Endodermal cell (in vitro differentiated cells): ENCODE results near the gene ABCC1. TPM values are rescaled to one million over a fixed set of nuclear protein-coding genes. Genes with fewer than 3 reads are reported as not detected.
A peak's percentile ranks its signal among the peaks of the same experiment; 100 is the strongest.

Experiments
- DNase-seq: peaks from one replicate; pipeline ENCODE4 v3.0.0-alpha.2; 2017
- H3K27ac ChIP-seq: 2 replicates; pipeline ENCODE4 v1.5.1; 2013; ENCODE audit warnings: mild to moderate bottlenecking, low read depth, low read length, moderate library complexity
- H3K27me3 ChIP-seq: 2 replicates; pipeline ENCODE4 v1.6.1; 2013; ENCODE audit warnings: mild to moderate bottlenecking, low read length, moderate library complexity; ENCODE audit not compliant: insufficient read depth, control insufficient read depth, poor library complexity, severe bottlenecking
- H3K36me3 ChIP-seq: 2 replicates; pipeline ENCODE4 v1.7.0; 2013; ENCODE audit warnings: mild to moderate bottlenecking, low read length, moderate library complexity; ENCODE audit not compliant: control insufficient read depth, insufficient read depth
- H3K4me1 ChIP-seq: one replicate; pipeline ENCODE4 v1.7.0; 2013; ENCODE audit warnings: low read length; ENCODE audit not compliant: control insufficient read depth, insufficient read depth
- H3K4me3 ChIP-seq: 2 replicates; pipeline ENCODE4 v1.5.1; 2013; ENCODE audit warnings: mild to moderate bottlenecking, low read length, moderate library complexity
- H3K9ac ChIP-seq: 2 replicates; pipeline ENCODE4 v1.6.1; 2013; ENCODE audit warnings: mild to moderate bottlenecking, low read length, moderate library complexity; ENCODE audit not compliant: poor library complexity, severe bottlenecking; ENCODE audit errors: extremely low read depth
- H3K9me3 ChIP-seq: 2 replicates; pipeline ENCODE4 v1.6.1; 2013; ENCODE audit warnings: mild to moderate bottlenecking, low read length, moderate library complexity; ENCODE audit not compliant: control insufficient read depth
- H3K27ac Mint-ChIP-seq: 2 replicates; pipeline ENCODE4 v1.8.0; 2020; ENCODE audit warnings: mixed read lengths
- H3K27me3 Mint-ChIP-seq: 2 replicates; pipeline ENCODE4 v1.8.0; 2021; ENCODE audit warnings: mild to moderate bottlenecking, mixed read lengths; ENCODE audit not compliant: insufficient read depth
- H3K36me3 Mint-ChIP-seq: 2 replicates; pipeline ENCODE4 v1.8.0; 2020; ENCODE audit warnings: low read depth, mixed read lengths
- H3K4me1 Mint-ChIP-seq: 2 replicates; pipeline ENCODE4 v1.8.0; 2020; ENCODE audit warnings: mixed read lengths
- H3K4me3 Mint-ChIP-seq: 2 replicates; pipeline ENCODE4 v1.8.0; 2020; ENCODE audit warnings: mild to moderate bottlenecking, moderate library complexity, mixed read lengths
- H3K9me3 Mint-ChIP-seq: 2 replicates; pipeline ENCODE4 v1.8.0; 2020; ENCODE audit warnings: mild to moderate bottlenecking, mixed read lengths
- WGBS, 2 experiments: methylation state at CpG; one replicate each; pipeline versions ENCODE4 v1.1.5 to v1.1.7; 2013; ENCODE audit warnings: missing lambda C conversion rate in 2 of 2, mixed read lengths in 1 of 2; ENCODE audit not compliant: insufficient coverage in 1 of 2, insufficient read length in 1 of 2; 5-methylcytosine and 5-hydroxymethylcytosine counted together
- total RNA-seq, 2 donors: library from RNA; stranded (reverse); fragmentation: NEBNext Ultra II Directional in 1 of 2; extraction: Animal tissue kit (Norgen Biotek cat#: 25700) in 1 of 2; gene quantifications; 2 replicates in 1 of 2; 3 replicates in 1 of 2; pipeline ENCODE4 v1.2.1, GENCODE V29; 2021
- TF ChIP-seq, protein P1 (sequence below): fragments of 200-600 bp; sonication (generic); conservative IDR thresholded peaks from 2 replicates; pipeline ENCODE4 v1.5.0; 2021; ENCODE audit warnings: antibody characterized with exemption, mild to moderate bottlenecking

The ABCC1 gene
- total RNA-seq, 2 donors from 2014 or later = 47.1 to 51.2 TPM

GRCh38 chr16:15985144-15985543 lies 35.7 kb downstream of the ABCC1 start:
- H3K9me3 ChIP-seq = peaks cover 24% of the 10 kb centered on the region
- no peak overlapping the region for H3K4me3 ChIP-seq
- Mint-ChIP-seq H3K4me3 (no peak overlapping the region), H3K27ac (no peak overlapping the region), H3K4me1 (peaks cover 15% of the 10 kb centered on the region), H3K36me3 (peaks cover 45% of the 10 kb centered on the region), H3K9me3 (peaks cover 39% of the 10 kb centered on the region), H3K27me3 (no peaks in the 10 kb centered on the region)
- no peaks in the 10 kb centered on the region for H3K4me1 ChIP-seq
- no peak overlapping the region for H3K9ac ChIP-seq
- WGBS, 2 experiments = 91 to 94% methylated on average over 4 of the region's 4 CpGs
- TF ChIP-seq, protein P1, sequence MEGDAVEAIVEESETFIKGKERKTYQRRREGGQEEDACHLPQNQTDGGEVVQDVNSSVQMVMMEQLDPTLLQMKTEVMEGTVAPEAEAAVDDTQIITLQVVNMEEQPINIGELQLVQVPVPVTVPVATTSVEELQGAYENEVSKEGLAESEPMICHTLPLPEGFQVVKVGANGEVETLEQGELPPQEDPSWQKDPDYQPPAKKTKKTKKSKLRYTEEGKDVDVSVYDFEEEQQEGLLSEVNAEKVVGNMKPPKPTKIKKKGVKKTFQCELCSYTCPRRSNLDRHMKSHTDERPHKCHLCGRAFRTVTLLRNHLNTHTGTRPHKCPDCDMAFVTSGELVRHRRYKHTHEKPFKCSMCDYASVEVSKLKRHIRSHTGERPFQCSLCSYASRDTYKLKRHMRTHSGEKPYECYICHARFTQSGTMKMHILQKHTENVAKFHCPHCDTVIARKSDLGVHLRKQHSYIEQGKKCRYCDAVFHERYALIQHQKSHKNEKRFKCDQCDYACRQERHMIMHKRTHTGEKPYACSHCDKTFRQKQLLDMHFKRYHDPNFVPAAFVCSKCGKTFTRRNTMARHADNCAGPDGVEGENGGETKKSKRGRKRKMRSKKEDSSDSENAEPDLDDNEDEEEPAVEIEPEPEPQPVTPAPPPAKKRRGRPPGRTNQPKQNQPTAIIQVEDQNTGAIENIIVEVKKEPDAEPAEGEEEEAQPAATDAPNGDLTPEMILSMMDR = no peak
- DNase-seq = no peak
- no peak overlapping the region for H3K27ac ChIP-seq
- no peaks in the 10 kb centered on the region for H3K27me3 ChIP-seq
- H3K36me3 ChIP-seq = no peaks in the 10 kb centered on the region

GRCh38 chr16:15986261-15986660 lies 36.8 kb downstream of the ABCC1 start:
- Mint-ChIP-seq H3K36me3 (peaks cover 34% of the 10 kb centered on the region), H3K27me3 (no peaks in the 10 kb centered on the region), H3K4me1 (peaks cover 15% of the 10 kb centered on the region), H3K4me3 (no peak overlapping the region), H3K27ac (no peak overlapping the region), H3K9me3 (peaks cover 28% of the 10 kb centered on the region)
- Histone ChIP-seq H3K4me3 (no peak overlapping the region), H3K9me3 (peaks cover 13% of the 10 kb centered on the region), H3K9ac (no peak overlapping the region), H3K36me3 (no peaks in the 10 kb centered on the region), H3K27ac (no peak overlapping the region), H3K27me3 (no peaks in the 10 kb centered on the region), H3K4me1 (no peaks in the 10 kb centered on the region)
- no peak for DNase-seq
- TF ChIP-seq, protein P1 = no peak
- 88 to 92% methylated on average over 7 to 9 of the region's 9 CpGs for WGBS, 2 experiments

DNA sequence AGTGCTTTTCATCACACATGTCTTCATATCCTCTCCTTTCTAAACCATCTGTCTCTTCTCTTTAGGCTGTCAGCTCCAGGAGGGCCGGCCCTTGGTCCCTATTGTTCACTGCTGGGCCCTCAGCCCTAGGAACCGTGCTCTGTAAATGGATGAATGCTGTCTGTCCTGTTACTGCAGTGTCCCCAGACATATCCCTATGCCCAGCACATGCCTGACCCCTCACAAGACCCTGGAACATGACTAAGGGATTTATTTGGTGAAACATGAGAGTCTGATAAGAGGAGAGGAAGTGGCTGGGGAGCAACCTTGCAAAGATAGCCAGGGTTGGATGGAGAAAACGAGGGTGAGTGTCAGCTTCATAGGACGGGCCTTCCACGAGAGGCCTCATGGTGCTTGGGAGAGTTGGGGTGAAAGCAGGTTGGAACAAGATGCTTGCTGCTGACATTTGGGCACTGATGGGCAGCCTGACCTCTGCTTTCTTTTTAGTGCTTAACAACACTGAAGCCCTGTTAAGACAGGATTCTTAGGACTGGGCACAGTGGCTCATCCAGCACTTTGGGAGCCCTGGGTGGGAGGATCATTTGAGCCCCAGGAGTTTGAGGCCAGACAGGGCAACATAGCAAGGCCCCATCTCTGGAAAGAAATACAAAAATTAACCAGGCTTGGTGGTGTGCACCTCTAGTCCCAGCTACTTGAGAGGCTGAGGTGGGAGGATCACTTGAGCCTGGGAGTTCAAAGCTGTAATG lies 39.0 kb downstream of the ABCC1 start:
- H3K36me3 ChIP-seq = peaks cover 5% of the 10 kb centered on the region
- H3K4me3 Mint-ChIP-seq = no peak overlapping the region
- H3K27ac ChIP-seq = peak overlapping the region; percentile 66
- peaks cover 20% of the 10 kb centered on the region for H3K36me3 Mint-ChIP-seq
- H3K9me3 Mint-ChIP-seq = peaks cover 8% of the 10 kb centered on the region
- 71 to 75% methylated on average over 4 to 5 of the region's 5 CpGs for WGBS, 2 experiments
- no peaks in the 10 kb centered on the region for H3K27me3 Mint-ChIP-seq
- H3K27ac Mint-ChIP-seq = peak overlapping the region; percentile 18
- H3K9ac ChIP-seq = no peak overlapping the region
- H3K9me3 ChIP-seq = no peaks in the 10 kb centered on the region
- H3K4me3 ChIP-seq = no peak overlapping the region
- TF ChIP-seq, protein P1 = no peak
- H3K27me3 ChIP-seq = no peaks in the 10 kb centered on the region
- peak; percentile 54 for DNase-seq
- no peaks in the 10 kb centered on the region for H3K4me1 ChIP-seq
- H3K4me1 Mint-ChIP-seq = peaks cover 20% of the 10 kb centered on the region
